ENCODE measurements around the gene MPZ. TPM values are rescaled to one million over a fixed set of nuclear protein-coding genes. Genes with fewer than 3 reads are reported as not detected.
"Not testable (repeated sequence)": the region's sequence is repeated elsewhere in the genome, so short reads cannot be mapped to it uniquely, and the experiment has no call there.

The MPZ gene
- total RNA-seq, 3 donors from 2014 or later = 2.1 to 12.2 (median 3.2) TPM

- H3K4me1 ChIP-seq (ENCODE audit: low read depth) = no peaks in the 10 kb centered on the region
- no peak for TF ChIP-seq CTCF (IDR thresholded peaks at IDR 0.05)
- intact Hi-C loops (cut with DNase I, micrococcal nuclease) = no loop called here
Measured at GRCh38 chr1:161342177-161342576, 32.4 kb upstream of the MPZ start.

GRCh38 chr1:161335796-161336195 is 26.0 kb upstream of the MPZ start:
- DNase-seq (no peak), ATAC-seq (no peak)
- TF ChIP-seq CTCF (IDR thresholded peaks at IDR 0.05) = no peak
- Histone ChIP-seq H3K4me1 (ENCODE audit: low read depth) (no peaks in the 10 kb centered on the region), H3K36me3 (ENCODE audit: low read depth) (no peaks in the 10 kb centered on the region), H3K9me3 (no peaks in the 10 kb centered on the region), H3K4me3 (no peak overlapping the region)
- intact Hi-C loops (cut with DNase I, micrococcal nuclease) = no loop called here

More at GRCh38 chr1:161342177-161342576, 32.4 kb upstream of the MPZ start:
- no peak for ATAC-seq
- DNase-seq = no peak
- no peaks in the 10 kb centered on the region for H3K9me3 ChIP-seq
- H3K36me3 ChIP-seq (ENCODE audit: low read depth) = no peaks in the 10 kb centered on the region
- H3K4me3 ChIP-seq = no peak overlapping the region

GRCh38 chr1:161333166-161333565 is 23.4 kb upstream of the MPZ start:
- TF ChIP-seq CTCF (IDR thresholded peaks at IDR 0.05) = no peak
- no peaks in the 10 kb centered on the region for H3K4me1 ChIP-seq (ENCODE audit: low read depth)
- H3K9me3 ChIP-seq = no peaks in the 10 kb centered on the region
- H3K4me3 ChIP-seq = no peak overlapping the region
- intact Hi-C loops (cut with DNase I, micrococcal nuclease) = no loop called here
- ATAC-seq (no peak), DNase-seq (no peak)
- peaks cover 6% of the 10 kb centered on the region for H3K36me3 ChIP-seq (ENCODE audit: low read depth)

- intact Hi-C loops (cut with DNase I, micrococcal nuclease) = no loop called here
- no peak for TF ChIP-seq CTCF (IDR thresholded peaks at IDR 0.05)
- no peak for DNase-seq
- Histone ChIP-seq H3K4me1 (ENCODE audit: low read depth) (no peaks in the 10 kb centered on the region), H3K36me3 (ENCODE audit: low read depth) (peaks cover 6% of the 10 kb centered on the region), H3K4me3 (no peak overlapping the region), H3K9me3 (no peaks in the 10 kb centered on the region)
- no peak for ATAC-seq
Measured at GRCh38 chr1:161330346-161330745, 20.6 kb upstream of the MPZ start.

GRCh38 chr1:161324020-161324419 is 14.3 kb upstream of the MPZ start:
- DNase-seq (no peak), ATAC-seq (no peak)
- Histone ChIP-seq H3K4me3 (no peak overlapping the region), H3K36me3 (ENCODE audit: low read depth) (peaks cover 2% of the 10 kb centered on the region), H3K9me3 (no peaks in the 10 kb centered on the region), H3K4me1 (ENCODE audit: low read depth) (no peaks in the 10 kb centered on the region)
- intact Hi-C loops (cut with DNase I, micrococcal nuclease) = no loop called here
- no peak for TF ChIP-seq CTCF (IDR thresholded peaks at IDR 0.05)

GRCh38 chr1:161315841-161316674 is 6.3 kb upstream of the MPZ start:
- H3K4me3 ChIP-seq; H3K9me3 ChIP-seq; ATAC-seq; H3K4me1 ChIP-seq (ENCODE audit: low read depth); DNase-seq; H3K36me3 ChIP-seq (ENCODE audit: low read depth); intact Hi-C loops (cut with DNase I, micrococcal nuclease): not testable (repeated sequence)
